ENCODE results near the gene ISCU. TPM values are rescaled to one million over a fixed set of nuclear protein-coding genes. Genes with fewer than 3 reads are reported as not detected.

The ISCU gene
- polyA plus RNA-seq, 1 donor (not counting 4 experiments of a cell fraction or from before 2014, with no cell fraction given): 106 TPM

GRCh38 chr12:108591267-108591980 lies 29.0 kb downstream of the ISCU start:
- H3K4me1 ChIP-seq (ENCODE audit: control insufficient read depth, extremely low read depth, insufficient read depth, low read length): no peaks in the 10 kb centered on the region
- no peaks in the 10 kb centered on the region for H3K79me2 ChIP-seq (ENCODE audit: control insufficient read depth, insufficient read depth, low read length)
- no peak for TF ChIP-seq CTCF (optimal IDR thresholded peaks at IDR 0.05 in 1 of 3, IDR thresholded peaks at IDR 0.05 in 1 of 3, conservative IDR thresholded peaks at IDR 0.05 in 1 of 3; ENCODE audit: extremely low read depth in 1 of 3, insufficient read depth in 2 of 3, low read length in 3 of 3)
- no peak for TF ChIP-seq EZH2 (IDR thresholded peaks at IDR 0.05; ENCODE audit: low read length)
- no peak overlapping the region for H2AFZ ChIP-seq (ENCODE audit: control insufficient read depth, low read length)
- dilution Hi-C loops (cut with MboI; ENCODE audit: extremely low pct_ligation_motif_present, low sequenced_read_pairs): no loop called here
- H3K9ac ChIP-seq (ENCODE audit: control insufficient read depth, extremely low read depth, insufficient read depth, low read length): no peak overlapping the region
- H3K9me1 ChIP-seq (ENCODE audit: control insufficient read depth, extremely low read depth, insufficient read depth, low read length): no peaks in the 10 kb centered on the region
- H3K4me2 ChIP-seq (ENCODE audit: control insufficient read depth, extremely low read depth, insufficient read depth, low read depth, low read length): no peak overlapping the region
- no peaks in the 10 kb centered on the region for H4K20me1 ChIP-seq (ENCODE audit: control insufficient read depth, extremely low read depth, insufficient read depth, low read length)
- no peak for DNase-seq (ENCODE audit: low read depth, low spot score)
- no peaks in the 10 kb centered on the region for H3K9me3 ChIP-seq (ENCODE audit: control insufficient read depth, low read depth, low read length)
- H3K27ac ChIP-seq (ENCODE audit: control insufficient read depth, insufficient read depth, low read length): no peak overlapping the region
- FAIRE-seq: no peak
- no peak overlapping the region for H3K4me3 ChIP-seq (ENCODE audit: control insufficient read depth in 2 of 3, extremely low read depth in 1 of 3, insufficient read depth in 2 of 3, low read depth in 1 of 3, low read length in 3 of 3)
- H3K27me3 ChIP-seq (ENCODE audit: control insufficient read depth, extremely low read depth, insufficient read depth, low read length): peaks cover 20% of the 10 kb centered on the region
- H3K36me3 ChIP-seq (ENCODE audit: control insufficient read depth in 2 of 2, extremely low read depth in 1 of 2, insufficient read depth in 2 of 2, low read length in 2 of 2): no peaks in the 10 kb centered on the region

- H3K36me3 ChIP-seq (ENCODE audit: control insufficient read depth in 2 of 2, extremely low read depth in 1 of 2, insufficient read depth in 2 of 2, low read length in 2 of 2): no peaks in the 10 kb centered on the region
- FAIRE-seq: no peak
- TF ChIP-seq CTCF (optimal IDR thresholded peaks at IDR 0.05 in 1 of 3, IDR thresholded peaks at IDR 0.05 in 1 of 3, conservative IDR thresholded peaks at IDR 0.05 in 1 of 3; ENCODE audit: extremely low read depth in 1 of 3, insufficient read depth in 2 of 3, low read length in 3 of 3) (no peak), EZH2 (IDR thresholded peaks at IDR 0.05; ENCODE audit: low read length) (no peak)
Observed at GRCh38 chr12:108592033-108592909, 29.9 kb downstream of the ISCU start.

More at GRCh38 chr12:108592033-108592909, 29.9 kb downstream of the ISCU start:
- Histone ChIP-seq H4K20me1 (ENCODE audit: control insufficient read depth, extremely low read depth, insufficient read depth, low read length) (no peaks in the 10 kb centered on the region), H3K9me3 (ENCODE audit: control insufficient read depth, low read depth, low read length) (no peaks in the 10 kb centered on the region), H3K4me1 (ENCODE audit: control insufficient read depth, extremely low read depth, insufficient read depth, low read length) (no peaks in the 10 kb centered on the region), H2AFZ (ENCODE audit: control insufficient read depth, low read length) (no peak overlapping the region), H3K4me2 (ENCODE audit: control insufficient read depth, extremely low read depth, insufficient read depth, low read depth, low read length) (no peak overlapping the region), H3K27me3 (ENCODE audit: control insufficient read depth, extremely low read depth, insufficient read depth, low read length) (peaks cover 20% of the 10 kb centered on the region), H3K79me2 (ENCODE audit: control insufficient read depth, insufficient read depth, low read length) (no peaks in the 10 kb centered on the region), H3K4me3 (ENCODE audit: control insufficient read depth in 2 of 3, extremely low read depth in 1 of 3, insufficient read depth in 2 of 3, low read depth in 1 of 3, low read length in 3 of 3) (no peak overlapping the region), H3K27ac (ENCODE audit: control insufficient read depth, insufficient read depth, low read length) (no peak overlapping the region), H3K9me1 (ENCODE audit: control insufficient read depth, extremely low read depth, insufficient read depth, low read length) (no peaks in the 10 kb centered on the region), H3K9ac (ENCODE audit: control insufficient read depth, extremely low read depth, insufficient read depth, low read length) (no peak overlapping the region)
- dilution Hi-C loops (cut with MboI; ENCODE audit: extremely low pct_ligation_motif_present, low sequenced_read_pairs): no loop called here
- no peak for DNase-seq (ENCODE audit: low read depth, low spot score)

All from keratinocyte (primary cell).